22Rv1 (cell line): ENCODE measurements around the gene UCN.

Experiments used
- CTCF ChIP-seq: fragments of 450-650 bp; IDR thresholded peaks from 2 replicates; pipeline ENCODE4 v1.5.1; 2017; ENCODE audit warnings: mild to moderate bottlenecking
- ZFX ChIP-seq: fragments of 450-650 bp; IDR thresholded peaks from 2 replicates; pipeline ENCODE4 v1.6.1; 2017; ENCODE audit warnings: antibody characterized with exemption, borderline replicate concordance

- TF ChIP-seq CTCF (no peak), ZFX (no peak)
Measured at GRCh38 chr2:27294928-27295327, 13.3 kb downstream of the UCN start.
